Stimulated activated memory B cell treated with anti-CD40 and anti-IgM and Interleukin-4, amounts not matched to agents 10 μg/mL and 1 μg/mL and 100 μg/mL, for 72 hours (primary cell): Measurements from ENCODE around the gene DAZAP2.
"Not testable (repeated sequence)": the region's sequence is repeated elsewhere in the genome, so short reads cannot be mapped to it uniquely, and the experiment has no call there.

Source experiments
- ATAC-seq: fragments of 150-1000 bp; cut with Tn5 transposase; 2 replicates; pipeline ENCODE4 v1.10.0; 2021
- H3K27ac Mint-ChIP-seq: one replicate; pipeline ENCODE4 v1.8.0; 2022; ENCODE audit warnings: mild to moderate bottlenecking, mixed read lengths
- H3K27me3 Mint-ChIP-seq: one replicate; pipeline ENCODE4 v1.8.0; 2022; ENCODE audit warnings: mixed read lengths
- H3K36me3 Mint-ChIP-seq: one replicate; pipeline ENCODE4 v1.8.0; 2022; ENCODE audit warnings: mixed read lengths
- H3K4me1 Mint-ChIP-seq: one replicate; pipeline ENCODE4 v1.8.0; 2022; ENCODE audit warnings: mixed read lengths
- H3K4me3 Mint-ChIP-seq: one replicate; pipeline ENCODE4 v1.8.0; 2022; ENCODE audit warnings: mild to moderate bottlenecking, moderate library complexity, mixed read lengths
- H3K9me3 Mint-ChIP-seq: one replicate; pipeline ENCODE4 v1.8.0; 2022; ENCODE audit warnings: mixed read lengths

Gene DAZAP2

DNA sequence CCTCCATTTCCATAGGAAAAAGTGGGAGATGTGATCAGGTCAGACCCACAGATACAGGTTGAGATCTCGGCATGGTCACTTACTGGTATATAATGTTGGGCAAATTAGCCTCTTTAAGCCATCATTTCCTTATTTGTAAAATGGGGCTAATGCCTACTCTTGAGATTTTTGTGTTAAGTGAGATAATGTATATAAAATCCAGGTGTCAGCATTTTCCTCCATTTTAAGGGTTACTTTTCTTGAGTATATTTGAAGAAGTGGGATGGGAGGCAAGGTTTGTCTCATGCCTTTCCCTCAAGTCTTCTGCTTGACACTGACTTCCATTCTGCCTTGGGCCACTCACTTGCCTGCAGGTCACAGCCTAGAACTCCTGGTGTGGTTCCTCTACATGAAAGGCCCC lies 10.7 kb upstream of the DAZAP2 start:
- H3K4me1 Mint-ChIP-seq: no peaks in the 10 kb centered on the region
- H3K9me3 Mint-ChIP-seq: no peaks in the 10 kb centered on the region
- no peaks in the 10 kb centered on the region for H3K36me3 Mint-ChIP-seq
- no peak overlapping the region for H3K27ac Mint-ChIP-seq
- H3K27me3 Mint-ChIP-seq: no peaks in the 10 kb centered on the region
- no peak for ATAC-seq
- H3K4me3 Mint-ChIP-seq: no peak overlapping the region

DNA sequence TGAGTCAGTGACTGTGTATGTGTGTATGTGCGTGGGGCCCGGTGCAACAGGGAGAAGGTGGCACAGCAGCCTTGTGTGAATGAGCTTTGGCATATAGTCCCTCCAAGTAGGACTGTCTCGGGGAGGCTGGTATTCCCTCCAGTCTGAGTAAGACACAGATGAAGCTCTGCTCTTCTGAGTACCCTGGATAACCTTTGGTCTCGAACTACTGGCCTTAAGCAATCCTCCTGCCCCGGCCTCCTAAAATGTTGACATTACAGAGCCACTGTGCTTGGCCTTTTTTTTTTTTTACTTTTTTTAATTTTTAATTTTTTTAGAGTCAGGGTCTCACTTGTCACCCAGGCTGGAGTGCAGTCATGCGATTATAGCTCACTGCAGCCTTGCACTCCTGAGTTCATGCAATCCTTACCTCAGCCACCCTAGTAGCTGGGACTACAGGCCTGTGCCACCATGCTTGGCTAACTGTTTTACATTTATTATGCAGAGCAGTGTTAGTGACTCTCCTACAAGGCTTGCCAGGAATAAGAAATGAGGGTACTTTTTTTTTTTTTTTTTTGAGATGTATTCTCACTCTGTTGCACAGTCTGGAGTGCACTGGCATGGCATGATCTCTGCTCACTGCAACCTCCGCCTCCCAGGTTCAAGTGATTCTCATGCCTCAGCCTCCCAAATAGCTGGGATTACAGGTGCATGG lies 9.4 kb upstream of the DAZAP2 start:
- Mint-ChIP-seq H3K9me3 (no peaks in the 10 kb centered on the region), H3K4me3 (no peak overlapping the region), H3K27me3 (no peaks in the 10 kb centered on the region), H3K36me3 (no peaks in the 10 kb centered on the region), H3K27ac (no peak overlapping the region), H3K4me1 (no peaks in the 10 kb centered on the region)
- ATAC-seq: no peak

DNA sequence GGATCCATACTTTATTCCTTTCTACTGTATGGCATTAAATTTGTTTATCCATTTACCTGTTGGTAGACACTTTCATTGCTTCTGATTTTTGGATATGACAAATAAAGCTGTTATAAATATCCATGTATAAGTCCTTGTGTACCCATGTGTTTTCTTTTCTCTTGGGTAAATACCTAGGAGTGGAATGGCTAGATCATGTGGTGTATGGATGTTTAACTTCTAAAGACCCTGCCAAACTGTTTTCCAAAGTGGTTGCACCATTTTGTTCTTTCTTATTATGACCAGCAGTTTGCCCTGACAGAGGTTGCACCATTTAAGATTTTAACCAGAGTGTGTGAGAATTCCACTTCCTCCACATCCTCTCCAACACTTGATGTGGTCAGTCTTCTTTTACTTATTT lies 6.0 kb upstream of the DAZAP2 start:
- Mint-ChIP-seq H3K36me3 (no peaks in the 10 kb centered on the region), H3K27ac (no peak overlapping the region), H3K4me1 (peaks cover 1% of the 10 kb centered on the region), H3K9me3 (no peaks in the 10 kb centered on the region), H3K4me3 (no peak overlapping the region), H3K27me3 (no peaks in the 10 kb centered on the region)
- ATAC-seq: no peak

DNA sequence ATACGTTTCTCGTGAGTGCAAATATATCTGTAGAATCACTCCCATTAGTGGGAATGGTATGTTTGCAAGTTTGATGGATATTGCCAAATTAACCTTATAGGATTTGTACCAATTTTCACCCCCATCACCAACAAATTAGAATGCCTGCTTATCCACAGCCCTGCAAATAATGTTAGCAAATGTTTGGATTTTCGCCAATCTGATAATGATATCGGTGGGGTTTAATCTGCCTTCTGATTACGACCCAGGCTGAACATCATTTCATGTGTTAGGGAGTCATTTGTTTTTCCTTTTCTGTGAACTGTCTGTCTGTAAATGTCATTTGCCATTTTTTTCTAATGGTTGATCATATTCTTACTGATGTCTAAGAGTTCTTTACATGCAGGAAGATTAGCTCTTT lies 4.1 kb upstream of the DAZAP2 start:
- no peaks in the 10 kb centered on the region for H3K9me3 Mint-ChIP-seq
- no peak for ATAC-seq
- H3K4me3 Mint-ChIP-seq: no peak overlapping the region
- peaks cover 13% of the 10 kb centered on the region for H3K4me1 Mint-ChIP-seq
- no peak overlapping the region for H3K27ac Mint-ChIP-seq
- peaks cover under 1% of the 10 kb centered on the region for H3K36me3 Mint-ChIP-seq
- no peaks in the 10 kb centered on the region for H3K27me3 Mint-ChIP-seq

DNA sequence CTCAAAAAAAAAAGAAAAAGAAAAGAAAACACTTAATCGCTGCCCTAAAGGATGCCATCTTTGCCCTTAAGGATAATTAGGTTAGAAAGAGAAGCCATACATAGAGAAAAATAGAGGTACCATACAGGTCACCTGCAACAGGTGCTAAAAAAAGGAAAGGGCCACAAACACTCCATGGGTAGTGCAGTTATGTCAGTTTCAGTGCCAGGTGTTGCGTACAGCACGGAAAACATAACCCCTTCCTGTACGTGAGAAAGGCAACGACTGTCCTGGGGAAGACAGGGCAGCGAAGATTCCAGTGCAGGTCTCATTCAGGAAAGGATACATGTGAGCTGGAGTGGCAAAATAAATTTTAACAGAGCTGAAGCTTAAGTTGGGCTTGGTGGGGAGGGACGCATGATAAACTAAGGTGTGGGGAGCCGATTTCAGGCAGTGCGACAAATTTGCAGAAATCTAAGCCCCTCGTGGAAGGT lies 553 bp upstream of the DAZAP2 start:
- peak overlapping the region; percentile 100 for H3K27ac Mint-ChIP-seq
- peak; percentile 1 for ATAC-seq
- H3K27me3 Mint-ChIP-seq: no peaks in the 10 kb centered on the region
- peak overlapping the region; percentile 90 for H3K4me3 Mint-ChIP-seq
- H3K4me1 Mint-ChIP-seq: peaks cover 42% of the 10 kb centered on the region
- H3K36me3 Mint-ChIP-seq: peaks cover 27% of the 10 kb centered on the region
- H3K9me3 Mint-ChIP-seq: no peaks in the 10 kb centered on the region

DNA sequence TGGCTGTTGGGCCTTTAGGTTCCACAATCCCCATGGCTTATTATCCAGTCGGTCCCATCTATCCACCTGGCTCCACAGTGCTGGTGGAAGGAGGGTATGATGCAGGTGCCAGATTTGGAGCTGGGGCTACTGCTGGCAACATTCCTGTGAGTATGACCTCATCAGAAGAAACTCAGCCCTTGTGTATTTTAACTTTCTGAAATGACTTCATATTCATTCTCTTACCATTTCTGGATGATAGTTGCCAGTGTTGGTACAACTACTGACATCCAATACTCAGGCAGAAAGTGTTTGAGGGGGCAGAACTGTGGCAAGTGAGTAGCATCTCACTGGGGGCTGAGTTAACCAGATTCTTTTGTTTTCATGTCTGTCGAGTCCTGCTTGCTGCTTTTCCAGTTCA lies 2.3 kb downstream of the DAZAP2 start:
- H3K27me3 Mint-ChIP-seq: no peaks in the 10 kb centered on the region
- H3K4me3 Mint-ChIP-seq: peak overlapping the region; percentile 90
- peak overlapping the region; percentile 100 for H3K27ac Mint-ChIP-seq
- peaks cover 55% of the 10 kb centered on the region for H3K4me1 Mint-ChIP-seq
- peaks cover 45% of the 10 kb centered on the region for H3K36me3 Mint-ChIP-seq
- H3K9me3 Mint-ChIP-seq: no peaks in the 10 kb centered on the region
- ATAC-seq: no peak

DNA sequence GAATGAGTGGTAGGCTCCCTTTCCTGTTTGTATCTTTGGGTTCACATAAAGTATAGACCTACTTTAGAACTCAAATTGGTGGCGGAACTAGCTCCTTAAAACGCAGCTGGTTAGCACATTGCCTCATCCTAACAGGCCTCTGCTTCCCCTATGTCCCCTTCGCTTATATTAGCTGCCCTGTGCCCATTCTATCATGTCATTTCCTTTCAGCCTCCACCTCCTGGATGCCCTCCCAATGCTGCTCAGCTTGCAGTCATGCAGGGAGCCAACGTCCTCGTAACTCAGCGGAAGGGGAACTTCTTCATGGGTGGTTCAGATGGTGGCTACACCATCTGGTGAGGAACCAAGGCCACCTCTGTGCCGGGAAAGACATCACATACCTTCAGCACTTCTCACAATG lies 3.5 kb downstream of the DAZAP2 start:
- H3K4me3 Mint-ChIP-seq: no peak overlapping the region
- no peaks in the 10 kb centered on the region for H3K9me3 Mint-ChIP-seq
- H3K36me3 Mint-ChIP-seq: peaks cover 51% of the 10 kb centered on the region
- peaks cover 67% of the 10 kb centered on the region for H3K4me1 Mint-ChIP-seq
- no peak overlapping the region for H3K27ac Mint-ChIP-seq
- no peaks in the 10 kb centered on the region for H3K27me3 Mint-ChIP-seq
- no peak for ATAC-seq

DNA sequence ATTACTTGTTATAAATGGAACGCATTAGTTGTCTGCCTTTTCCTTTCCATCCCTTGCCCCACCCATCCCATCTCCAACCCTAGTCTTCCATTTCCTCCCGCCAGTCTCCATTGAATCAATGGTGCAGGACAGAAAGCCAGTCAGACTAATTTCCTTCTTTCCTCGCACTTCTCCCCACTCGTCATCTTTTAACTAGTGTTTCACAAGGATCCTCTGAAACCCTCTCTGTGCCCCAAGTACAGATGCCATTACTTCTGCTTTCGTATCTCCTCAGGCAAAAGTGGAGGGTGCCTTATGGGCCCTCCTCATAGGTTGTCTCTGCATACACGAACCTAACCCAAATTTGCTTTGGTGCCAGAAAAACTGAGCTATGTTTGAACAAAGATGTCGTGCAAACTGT lies 4.2 kb downstream of the DAZAP2 start:
- Mint-ChIP-seq H3K9me3 (no peaks in the 10 kb centered on the region), H3K4me3 (no peak overlapping the region), H3K27me3 (no peaks in the 10 kb centered on the region), H3K36me3 (peaks cover 51% of the 10 kb centered on the region), H3K27ac (no peak overlapping the region), H3K4me1 (peaks cover 71% of the 10 kb centered on the region)
- ATAC-seq: no peak

DNA sequence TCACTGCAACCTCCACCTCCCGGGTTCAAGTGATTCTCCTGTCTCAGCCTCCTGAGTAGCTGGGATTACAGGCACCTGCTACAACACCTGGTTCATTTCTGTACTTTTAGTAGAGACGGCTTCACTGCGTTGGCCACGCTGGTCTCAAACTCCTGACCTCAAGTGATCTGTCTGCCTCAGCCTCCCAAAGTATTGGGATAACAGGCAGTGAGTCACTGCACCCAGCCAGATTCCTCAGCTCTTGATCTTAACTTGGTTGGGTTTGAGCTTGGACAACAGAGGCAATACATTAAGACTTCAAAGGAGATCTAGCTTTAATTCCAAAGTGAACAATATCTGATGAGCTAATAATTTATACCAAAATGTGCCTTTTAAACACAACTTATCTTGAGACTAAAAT lies 5.6 kb downstream of the DAZAP2 start:
- Mint-ChIP-seq H3K4me3 (no peak overlapping the region), H3K27ac (peak overlapping the region; percentile 14), H3K9me3 (no peaks in the 10 kb centered on the region), H3K4me1 (peaks cover 64% of the 10 kb centered on the region), H3K27me3 (no peaks in the 10 kb centered on the region), H3K36me3 (peaks cover 51% of the 10 kb centered on the region)
- no peak for ATAC-seq

DNA sequence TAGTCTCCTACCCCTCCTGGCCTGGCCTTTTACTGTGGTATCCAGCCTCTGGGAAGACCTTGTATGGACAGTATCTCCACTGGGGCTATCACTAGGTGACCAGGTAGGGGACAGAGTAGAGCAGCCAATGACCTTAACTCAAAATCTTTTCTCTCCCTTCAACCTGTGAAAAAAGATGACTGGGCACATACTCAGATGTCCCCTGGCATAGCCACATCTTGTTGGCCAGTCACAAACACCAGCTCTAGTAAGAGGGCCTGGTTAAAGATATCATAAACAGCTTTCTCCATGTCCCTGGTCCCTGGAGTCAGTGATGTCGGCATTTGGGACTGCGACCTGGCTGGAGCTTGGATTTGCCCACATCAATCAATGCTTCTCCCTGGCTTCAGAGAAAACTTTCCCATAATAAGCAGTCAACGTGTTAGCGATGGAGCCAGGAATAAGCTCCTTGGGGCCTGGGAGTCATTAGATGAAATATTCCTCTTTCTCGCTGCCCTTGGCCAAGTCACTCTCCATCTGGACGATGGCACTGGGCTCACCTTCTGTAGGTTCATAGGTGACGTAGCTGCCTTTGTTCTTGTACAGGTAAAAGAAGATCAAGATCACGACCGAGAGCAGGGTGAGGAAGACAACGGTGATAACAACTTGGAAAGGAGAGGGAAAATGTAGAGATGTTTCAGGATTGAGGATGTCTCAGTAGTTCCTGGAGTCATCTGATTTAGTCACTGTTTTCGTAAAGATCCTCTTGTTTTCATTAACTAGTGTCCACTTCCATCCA lies 7.0 kb downstream of the DAZAP2 start:
- Mint-ChIP-seq H3K9me3 (no peaks in the 10 kb centered on the region), H3K27ac (peak overlapping the region; percentile 71), H3K27me3 (no peaks in the 10 kb centered on the region), H3K36me3 (peaks cover 40% of the 10 kb centered on the region), H3K4me3 (no peak overlapping the region), H3K4me1 (peaks cover 50% of the 10 kb centered on the region)
- ATAC-seq: peak; percentile 8

DNA sequence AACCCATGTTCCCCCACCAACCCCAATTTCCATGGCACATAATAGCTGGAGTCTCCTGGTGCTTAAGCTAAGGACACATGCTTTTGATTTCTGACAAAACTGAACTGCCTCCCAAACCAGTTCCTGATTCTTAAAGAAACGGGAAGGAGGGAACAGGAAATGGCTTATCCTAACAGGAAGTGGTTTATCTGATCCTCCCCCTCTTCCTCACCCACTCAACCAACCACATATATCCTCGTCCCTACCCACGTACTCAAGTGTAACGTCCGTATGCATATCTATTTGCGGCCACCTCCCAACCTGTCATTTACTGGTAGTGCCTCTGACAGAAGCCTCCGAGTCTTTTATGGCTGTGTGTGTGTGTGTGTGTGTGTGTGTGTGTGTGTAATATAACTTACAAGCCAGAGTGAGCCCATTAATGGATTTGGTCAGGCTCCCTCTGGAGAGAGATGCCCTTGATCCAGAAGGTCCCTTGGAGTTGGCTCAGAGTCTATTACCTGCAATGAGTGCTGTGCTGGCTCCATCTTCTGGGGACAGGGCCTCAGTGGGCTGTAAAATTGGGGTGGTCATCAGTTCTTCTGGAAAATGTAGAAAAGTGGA lies 7.7 kb downstream of the DAZAP2 start:
- peaks cover 46% of the 10 kb centered on the region for H3K4me1 Mint-ChIP-seq
- no peak overlapping the region for H3K4me3 Mint-ChIP-seq
- peak overlapping the region; percentile 71 for H3K27ac Mint-ChIP-seq
- H3K36me3 Mint-ChIP-seq: peaks cover 35% of the 10 kb centered on the region
- ATAC-seq: peak; percentile 47
- no peaks in the 10 kb centered on the region for H3K27me3 Mint-ChIP-seq
- no peaks in the 10 kb centered on the region for H3K9me3 Mint-ChIP-seq

DNA sequence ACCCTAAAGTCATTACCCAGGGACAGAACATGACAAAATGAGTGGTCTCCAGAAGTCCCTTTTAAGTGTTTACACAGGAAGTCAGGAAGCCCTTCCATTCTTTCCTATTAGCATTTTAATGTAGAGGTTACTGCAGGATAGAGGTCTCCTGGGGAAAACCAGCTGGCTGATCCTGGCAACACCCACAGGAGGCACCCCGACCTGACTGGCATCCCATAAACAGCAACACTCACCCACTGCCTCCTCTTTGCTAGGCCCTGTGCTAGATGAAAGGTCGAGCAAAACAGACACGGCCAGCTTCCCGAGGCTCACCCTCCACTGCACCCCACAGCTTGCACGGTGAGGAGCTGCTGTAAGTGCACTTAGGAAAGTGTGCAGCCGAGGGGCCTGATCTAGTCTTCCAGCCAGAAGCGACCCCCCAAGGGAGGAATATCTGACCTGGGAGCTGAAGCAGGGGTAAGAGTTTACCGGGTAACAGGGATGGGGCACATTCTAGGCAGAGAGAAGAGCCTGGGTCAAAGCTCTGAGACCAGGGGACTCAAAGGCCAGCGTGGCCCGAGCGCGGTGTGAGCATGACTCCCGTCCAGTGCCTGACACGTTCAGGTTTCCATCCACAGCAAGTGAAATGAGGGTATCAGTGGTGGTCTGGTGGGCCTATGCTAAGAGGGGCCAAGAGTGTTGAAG lies 9.0 kb downstream of the DAZAP2 start:
- Mint-ChIP-seq H3K27ac (peak overlapping the region; percentile 71), H3K4me3 (no peak overlapping the region), H3K36me3 (peaks cover 28% of the 10 kb centered on the region), H3K4me1 (peaks cover 37% of the 10 kb centered on the region), H3K9me3 (no peaks in the 10 kb centered on the region), H3K27me3 (no peaks in the 10 kb centered on the region)
- ATAC-seq: no peak

DNA sequence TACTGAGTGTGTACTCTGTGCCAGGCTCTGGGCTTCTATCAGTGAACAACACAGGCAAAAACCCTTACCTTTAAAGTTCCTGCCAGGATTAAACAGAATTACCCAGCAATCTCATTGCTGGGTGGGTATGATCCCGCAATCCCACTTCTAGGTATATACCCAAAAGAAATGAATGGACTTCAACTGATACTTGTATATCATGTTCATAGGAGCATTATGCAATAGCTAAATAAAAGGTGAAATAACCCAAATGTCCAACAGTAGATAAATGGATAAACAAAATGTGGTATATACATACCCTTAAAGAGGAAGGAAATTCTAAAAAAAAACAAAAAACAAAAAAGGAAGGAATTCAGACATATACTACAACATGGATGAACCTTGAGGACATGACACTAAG lies 14.7 kb downstream of the DAZAP2 start:
- Mint-ChIP-seq H3K4me3 (no peak overlapping the region), H3K27ac (no peak overlapping the region), H3K4me1 (peaks cover 12% of the 10 kb centered on the region), H3K9me3 (no peaks in the 10 kb centered on the region), H3K36me3 (peaks cover 18% of the 10 kb centered on the region), H3K27me3 (no peaks in the 10 kb centered on the region)
- no peak for ATAC-seq

DNA sequence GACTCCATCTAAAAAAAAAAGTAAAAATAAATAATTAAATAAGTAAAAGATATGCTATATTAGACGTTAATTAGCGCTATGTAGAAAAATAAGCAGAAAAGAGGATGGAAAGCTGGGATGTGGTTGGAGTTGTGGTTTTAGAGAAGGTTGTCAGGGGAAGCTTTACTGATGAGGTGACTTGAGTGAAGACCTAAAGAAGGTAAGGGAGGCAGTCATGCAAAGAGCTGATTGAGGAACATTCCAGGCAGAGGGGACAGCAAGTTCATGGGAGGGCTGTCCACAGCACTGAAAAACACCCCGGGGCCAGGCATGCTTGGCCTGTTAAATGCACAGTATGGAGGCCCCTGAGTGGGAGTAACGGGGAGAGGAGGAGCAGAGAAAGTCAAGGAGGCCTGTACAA lies 15.9 kb downstream of the DAZAP2 start:
- no peaks in the 10 kb centered on the region for H3K9me3 Mint-ChIP-seq
- H3K36me3 Mint-ChIP-seq: peaks cover 18% of the 10 kb centered on the region
- no peak overlapping the region for H3K4me3 Mint-ChIP-seq
- no peaks in the 10 kb centered on the region for H3K27me3 Mint-ChIP-seq
- peaks cover 12% of the 10 kb centered on the region for H3K4me1 Mint-ChIP-seq
- H3K27ac Mint-ChIP-seq: peak overlapping the region; percentile 5
- ATAC-seq: no peak

DNA sequence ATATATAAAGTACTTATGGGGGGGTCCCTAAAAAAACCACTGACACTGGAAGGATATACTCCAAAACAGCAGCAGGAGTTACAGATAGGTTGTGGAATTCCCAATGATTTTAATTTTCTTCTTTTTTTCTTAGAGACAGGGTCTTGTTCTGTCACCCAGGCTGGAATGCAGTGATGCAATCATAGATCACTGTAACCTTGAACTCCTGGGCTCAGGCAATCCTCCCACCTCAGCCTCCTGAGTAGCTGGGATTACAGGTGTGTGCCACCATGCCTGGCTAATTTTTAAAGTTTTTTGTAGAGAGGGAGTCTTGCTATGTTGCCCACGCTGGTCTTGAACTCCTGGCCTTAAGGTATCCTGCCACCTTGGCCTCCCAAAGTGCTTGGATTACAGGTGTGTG lies 21.0 kb downstream of the DAZAP2 start:
- not testable (repeated sequence) for H3K27ac Mint-ChIP-seq, H3K4me3 Mint-ChIP-seq, H3K9me3 Mint-ChIP-seq, ATAC-seq, H3K4me1 Mint-ChIP-seq, H3K27me3 Mint-ChIP-seq
- H3K36me3 Mint-ChIP-seq: peaks cover 11% of the 10 kb centered on the region
